ENCODE measurements around the gene EIF4H. TPM values are rescaled to one million over a fixed set of nuclear protein-coding genes. Genes with fewer than 3 reads are reported as not detected.
A peak's percentile ranks its signal among the peaks of the same experiment; 100 is the strongest.

Gene EIF4H
- total RNA-seq, 6 donors from 2014 or later = 123 to 238 (median 203) TPM

DNA sequence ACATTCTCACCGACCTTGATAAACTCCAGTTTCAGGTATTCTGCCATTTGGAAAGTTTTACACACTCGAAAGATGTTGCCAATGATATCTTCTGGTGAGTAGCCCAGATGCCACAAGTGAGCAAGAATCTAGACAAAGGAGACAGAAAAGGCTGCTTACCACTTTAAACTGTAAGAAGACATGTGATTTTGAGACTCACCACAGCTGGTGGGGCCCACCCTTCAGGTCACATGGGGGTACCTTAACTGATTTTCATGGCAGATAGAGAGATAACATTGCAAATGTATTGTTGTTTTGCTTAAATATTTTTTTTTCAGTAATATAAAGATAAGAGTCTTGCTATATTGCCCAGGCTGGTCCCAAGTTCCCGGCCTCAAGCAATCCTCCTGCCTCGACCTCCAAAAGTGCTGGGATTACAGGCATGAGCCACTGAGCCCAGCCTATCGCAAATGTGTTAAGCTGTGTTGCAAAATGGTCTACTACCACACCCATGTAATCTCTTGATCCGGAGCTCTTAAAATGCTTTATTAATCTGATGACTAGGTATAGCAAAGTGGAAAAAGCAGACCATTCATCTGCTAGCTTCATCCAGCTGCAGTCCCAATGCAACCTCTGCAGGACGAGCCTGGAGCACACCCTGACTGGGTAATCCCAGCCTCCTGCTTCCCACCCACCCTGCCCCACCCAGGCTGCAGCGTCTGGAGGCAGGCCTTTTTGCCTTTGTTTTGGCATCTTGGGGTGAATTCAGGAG lies 61.5 kb downstream of the EIF4H start:
- no peak for TF ChIP-seq POLR2A (IDR thresholded peaks at IDR 0.05)
- TF ChIP-seq, protein P1, sequence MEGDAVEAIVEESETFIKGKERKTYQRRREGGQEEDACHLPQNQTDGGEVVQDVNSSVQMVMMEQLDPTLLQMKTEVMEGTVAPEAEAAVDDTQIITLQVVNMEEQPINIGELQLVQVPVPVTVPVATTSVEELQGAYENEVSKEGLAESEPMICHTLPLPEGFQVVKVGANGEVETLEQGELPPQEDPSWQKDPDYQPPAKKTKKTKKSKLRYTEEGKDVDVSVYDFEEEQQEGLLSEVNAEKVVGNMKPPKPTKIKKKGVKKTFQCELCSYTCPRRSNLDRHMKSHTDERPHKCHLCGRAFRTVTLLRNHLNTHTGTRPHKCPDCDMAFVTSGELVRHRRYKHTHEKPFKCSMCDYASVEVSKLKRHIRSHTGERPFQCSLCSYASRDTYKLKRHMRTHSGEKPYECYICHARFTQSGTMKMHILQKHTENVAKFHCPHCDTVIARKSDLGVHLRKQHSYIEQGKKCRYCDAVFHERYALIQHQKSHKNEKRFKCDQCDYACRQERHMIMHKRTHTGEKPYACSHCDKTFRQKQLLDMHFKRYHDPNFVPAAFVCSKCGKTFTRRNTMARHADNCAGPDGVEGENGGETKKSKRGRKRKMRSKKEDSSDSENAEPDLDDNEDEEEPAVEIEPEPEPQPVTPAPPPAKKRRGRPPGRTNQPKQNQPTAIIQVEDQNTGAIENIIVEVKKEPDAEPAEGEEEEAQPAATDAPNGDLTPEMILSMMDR (IDR thresholded peaks at IDR 0.05) = no peak
- TF ChIP-seq POLR2AphosphoS5 (IDR thresholded peaks at IDR 0.05) = no peak
- TF ChIP-seq EP300 (IDR thresholded peaks at IDR 0.05) = no peak
- H3K36me3 ChIP-seq = peaks cover 13 to 97% (median 64%) of the 10 kb centered on the region in 4 donors
- DNase-seq (no peak), ATAC-seq (ENCODE audit: low FRiP score in 2 of 2) (no peak)
- WGBS, 2 donors = 88 to 92% methylated on average over 6 to 8 of the region's 8 CpGs
- no peaks in the 10 kb centered on the region for H3K27me3 ChIP-seq
- H3K9me3 ChIP-seq = no peaks in the 10 kb centered on the region
- no peaks in the 10 kb centered on the region for H3K4me1 ChIP-seq
- H3K27ac ChIP-seq = no peak overlapping the region
- no peak overlapping the region for H3K4me3 ChIP-seq

DNA sequence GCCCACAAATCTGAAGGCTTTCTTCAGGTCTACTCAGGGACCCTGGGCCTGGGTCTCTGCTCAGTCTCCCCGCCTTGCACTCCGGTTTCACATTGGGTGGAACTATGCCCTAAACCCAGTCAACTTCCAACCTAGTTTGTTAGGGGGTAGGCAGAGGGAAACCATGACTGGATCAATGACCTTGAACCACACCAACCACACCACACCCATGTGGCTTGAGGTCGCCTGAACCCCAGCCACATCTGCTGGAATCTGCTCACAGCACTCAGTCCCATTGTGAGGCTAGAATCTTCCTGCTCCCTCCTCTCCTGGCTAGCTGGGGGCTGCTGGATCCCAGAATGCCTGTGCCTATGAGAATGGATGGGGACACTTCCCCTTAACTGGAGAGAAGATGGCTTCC lies 62.1 kb downstream of the EIF4H start:
- Histone ChIP-seq H3K36me3 (peaks cover 13 to 97% (median 65%) of the 10 kb centered on the region in 4 donors), H3K4me3 (no peak overlapping the region), H3K27ac (no peak overlapping the region), H3K9me3 (no peaks in the 10 kb centered on the region), H3K4me1 (no peaks in the 10 kb centered on the region), H3K27me3 (no peaks in the 10 kb centered on the region)
- DNase-seq (no peak), ATAC-seq (ENCODE audit: low FRiP score in 2 of 2) (no peak)
- WGBS, 2 donors = 85 to 100% methylated on average over 2 of the region's 3 CpGs
- TF ChIP-seq EP300 (IDR thresholded peaks at IDR 0.05) (no peak), POLR2AphosphoS5 (IDR thresholded peaks at IDR 0.05) (no peak), POLR2A (IDR thresholded peaks at IDR 0.05) (no peak)
- TF ChIP-seq, protein P1 (IDR thresholded peaks at IDR 0.05) = no peak

DNA sequence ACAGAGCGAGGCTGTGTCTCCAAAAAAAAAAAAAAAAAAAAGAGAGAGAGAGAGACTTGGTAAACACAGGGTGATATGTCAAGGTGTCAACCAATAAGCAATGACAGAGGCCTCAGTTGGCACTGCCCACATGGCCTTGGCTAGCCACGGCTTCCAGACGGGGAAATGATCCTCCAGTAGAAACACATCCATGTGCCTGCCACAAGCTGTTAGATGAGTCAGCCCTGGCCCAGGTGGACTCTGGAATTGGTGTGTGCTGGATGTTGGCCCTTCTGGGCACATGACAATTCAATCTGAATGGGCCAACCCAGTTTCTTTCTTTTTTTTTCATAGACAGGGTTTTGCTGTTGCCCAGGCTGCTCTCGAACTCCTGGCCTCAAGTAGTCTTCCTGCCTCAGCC lies 66.3 kb downstream of the EIF4H start:
- 95 to 98% methylated on average over 4 of the region's 4 CpGs for WGBS, 2 donors
- DNase-seq (no peak), ATAC-seq (ENCODE audit: low FRiP score in 2 of 2) (no peak)
- no peak overlapping the region for H3K27ac ChIP-seq
- no peak overlapping the region for H3K4me3 ChIP-seq
- H3K4me1 ChIP-seq = no peaks in the 10 kb centered on the region
- peaks cover 18 to 100% (median 76%) of the 10 kb centered on the region in 4 donors for H3K36me3 ChIP-seq
- H3K27me3 ChIP-seq = no peaks in the 10 kb centered on the region
- TF ChIP-seq POLR2AphosphoS5 (IDR thresholded peaks at IDR 0.05) (no peak), POLR2A (IDR thresholded peaks at IDR 0.05) (no peak), EP300 (IDR thresholded peaks at IDR 0.05) (no peak)
- TF ChIP-seq, protein P1 (IDR thresholded peaks at IDR 0.05) = no peak
- no peaks in the 10 kb centered on the region for H3K9me3 ChIP-seq

DNA sequence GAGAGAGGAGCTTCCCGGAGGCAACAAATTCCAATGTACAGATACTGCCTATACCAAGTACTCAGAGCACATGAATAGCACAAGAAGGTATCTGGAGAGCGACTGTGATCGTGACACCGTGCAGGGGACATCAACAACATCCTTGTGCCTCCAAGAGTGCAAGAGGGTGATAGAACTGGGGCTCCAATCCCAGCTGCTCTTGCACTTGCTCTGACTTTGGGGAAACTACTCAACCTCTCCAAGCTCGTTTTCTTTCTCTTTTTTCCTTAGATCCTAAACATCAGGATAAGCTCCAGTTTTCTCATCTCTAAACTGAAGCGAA lies 67.9 kb downstream of the EIF4H start:
- peak overlapping the region in 1 of 4 donors; percentile 17 for H3K27ac ChIP-seq
- peaks cover 16 to 99% (median 67%) of the 10 kb centered on the region in 4 donors for H3K36me3 ChIP-seq
- H3K9me3 ChIP-seq = no peaks in the 10 kb centered on the region
- TF ChIP-seq EP300 (IDR thresholded peaks at IDR 0.05) = no peak
- no peak for TF ChIP-seq POLR2AphosphoS5 (IDR thresholded peaks at IDR 0.05)
- no peak for TF ChIP-seq POLR2A (IDR thresholded peaks at IDR 0.05)
- TF ChIP-seq, protein P1 (IDR thresholded peaks at IDR 0.05) = no peak
- DNase-seq = no peak
- no peaks in the 10 kb centered on the region for H3K4me1 ChIP-seq
- peak in 1 of 2 donors; percentile 9 for ATAC-seq (ENCODE audit: low FRiP score in 2 of 2)
- WGBS, 2 donors = 91 to 92% methylated on average over 6 of the region's 6 CpGs
- no peaks in the 10 kb centered on the region for H3K27me3 ChIP-seq
- no peak overlapping the region for H3K4me3 ChIP-seq

DNA sequence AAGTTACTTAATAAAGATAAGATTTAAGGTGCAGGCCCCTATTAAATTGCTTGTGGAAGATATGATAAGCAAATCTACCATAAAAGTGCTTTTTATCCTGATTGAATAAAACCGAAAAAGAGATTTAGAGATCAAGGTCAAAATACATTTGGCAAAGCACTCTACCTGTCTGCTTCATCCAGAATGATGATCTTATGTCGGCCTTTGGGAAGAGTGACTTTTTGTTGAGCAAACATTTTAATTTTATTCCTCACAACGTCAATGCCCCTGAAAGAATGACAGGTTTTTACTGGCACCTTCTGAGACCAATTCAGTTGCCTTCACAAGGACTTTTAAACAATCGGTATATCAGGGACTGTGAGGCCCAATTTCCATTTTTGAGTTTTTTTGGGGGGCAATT lies 72.3 kb downstream of the EIF4H start:
- peaks cover 13 to 99% (median 63%) of the 10 kb centered on the region in 4 donors for H3K36me3 ChIP-seq

More for the DNA sequence above, 72.3 kb downstream of the EIF4H start:
- no peak for TF ChIP-seq EP300 (IDR thresholded peaks at IDR 0.05)
- no peak for TF ChIP-seq POLR2A (IDR thresholded peaks at IDR 0.05)
- TF ChIP-seq, protein P1 (IDR thresholded peaks at IDR 0.05) = no peak
- TF ChIP-seq POLR2AphosphoS5 (IDR thresholded peaks at IDR 0.05) = no peak
- Histone ChIP-seq H3K9me3 (no peaks in the 10 kb centered on the region), H3K27me3 (no peaks in the 10 kb centered on the region), H3K4me1 (no peaks in the 10 kb centered on the region), H3K27ac (no peak overlapping the region), H3K4me3 (no peak overlapping the region)
- DNase-seq = no peak
- no peak for ATAC-seq (ENCODE audit: low FRiP score in 2 of 2)
- WGBS, 2 donors = 78 to 81% methylated on average over 4 of the region's 4 CpGs
